Activated T-cell treated with anti-CD3 and anti-CD28 coated beads for 4 hours (primary cell): ENCODE results near the gene PRMT7.

Source experiments
- DNase-seq: peaks from one replicate; pipeline ENCODE4 v3.0.0-alpha.2; 2020

Gene PRMT7

GRCh38 chr16:68310774-68311511 is at the start of gene PRMT7, which contains the start of gene SLC7A6OS:
PRMT7 (plus strand) TSS chr16:68311019; CDS start chr16:68315980, 4,961 bp downstream.
SLC7A6OS (minus strand) TSS chr16:68310946; CDS start chr16:68310926, 20 bp downstream.
- peak; percentile 82 for DNase-seq

- DNase-seq = no peak
Observed at GRCh38 chr16:68263559-68264127, 47.2 kb upstream of the PRMT7 start.

GRCh38 chr16:68264128-68265077 is 46.4 kb upstream of the PRMT7 start, which contains the start of gene SLC7A6:
SLC7A6 (plus strand) TSS chr16:68264526; CDS start chr16:68274727, 10,201 bp downstream.
- DNase-seq = peak; percentile 80

GRCh38 chr16:68265078-68265920 is 45.5 kb upstream of the PRMT7 start:
- no peak for DNase-seq

- no peak for DNase-seq
Observed at GRCh38 chr16:68267612-68268405, 43.0 kb upstream of the PRMT7 start.

GRCh38 chr16:68269793-68270192 is 41.0 kb upstream of the PRMT7 start:
- no peak for DNase-seq

- no peak for DNase-seq
Observed at GRCh38 chr16:68270353-68270752, 40.5 kb upstream of the PRMT7 start.

GRCh38 chr16:68272507-68273209 is 38.2 kb upstream of the PRMT7 start:
- no peak for DNase-seq

- DNase-seq = no peak
Observed at GRCh38 chr16:68273459-68273858, 37.4 kb upstream of the PRMT7 start.

GRCh38 chr16:68273896-68274295 is 36.9 kb upstream of the PRMT7 start:
- DNase-seq = no peak

GRCh38 chr16:68274441-68274840 is 36.4 kb upstream of the PRMT7 start:
- DNase-seq = no peak

GRCh38 chr16:68275611-68276191 is 35.1 kb upstream of the PRMT7 start:
- DNase-seq = no peak

- DNase-seq = no peak
Observed at GRCh38 chr16:68276223-68276622, 34.6 kb upstream of the PRMT7 start.

- DNase-seq = no peak
Observed at GRCh38 chr16:68279726-68280558, 30.9 kb upstream of the PRMT7 start.

GRCh38 chr16:68281368-68282063 is 29.3 kb upstream of the PRMT7 start:
- DNase-seq = no peak

- DNase-seq = no peak
Observed at GRCh38 chr16:68282064-68282452, 28.8 kb upstream of the PRMT7 start.

GRCh38 chr16:68283346-68283745 is 27.5 kb upstream of the PRMT7 start:
- no peak for DNase-seq

GRCh38 chr16:68283801-68284598 is 26.8 kb upstream of the PRMT7 start:
- no peak for DNase-seq
